Adrenal gland (tissue), 5 donors: ENCODE data around the gene DLGAP4.

Experiments used
- CTCF ChIP-seq, 6 experiments: fragments of 450-650 bp in 4 of 6; fragments of 200-600 bp in 2 of 6; sonication (generic) in 1 of 6; IDR thresholded peaks; 1 replicate in 5 of 6; 2 replicates in 1 of 6; pipeline versions ENCODE4 v1.5.1 to v1.8.0; 2016 to 2021; ENCODE audit warnings: antibody characterized with exemption in 6 of 6, mild to moderate bottlenecking in 2 of 6, moderate library complexity in 1 of 6
- POLR2A ChIP-seq, 2 donors: fragments of 450-650 bp; IDR thresholded peaks; one replicate each; pipeline ENCODE4 v1.6.1; 2017; ENCODE audit warnings: antibody characterized with exemption in 2 of 2, mild to moderate bottlenecking in 2 of 2, moderate library complexity in 1 of 2
- donor health status: DM: no; HTN: no; CAD: no.

GRCh38 chr20:36528176-36528874, 222.2 kb downstream of the DLGAP4 start:
- no peak for TF ChIP-seq CTCF (IDR thresholded peaks at IDR 0.05)
- no peak for TF ChIP-seq POLR2A (IDR thresholded peaks at IDR 0.05)
